ENCODE results near the gene LMAN2L.

DNA sequence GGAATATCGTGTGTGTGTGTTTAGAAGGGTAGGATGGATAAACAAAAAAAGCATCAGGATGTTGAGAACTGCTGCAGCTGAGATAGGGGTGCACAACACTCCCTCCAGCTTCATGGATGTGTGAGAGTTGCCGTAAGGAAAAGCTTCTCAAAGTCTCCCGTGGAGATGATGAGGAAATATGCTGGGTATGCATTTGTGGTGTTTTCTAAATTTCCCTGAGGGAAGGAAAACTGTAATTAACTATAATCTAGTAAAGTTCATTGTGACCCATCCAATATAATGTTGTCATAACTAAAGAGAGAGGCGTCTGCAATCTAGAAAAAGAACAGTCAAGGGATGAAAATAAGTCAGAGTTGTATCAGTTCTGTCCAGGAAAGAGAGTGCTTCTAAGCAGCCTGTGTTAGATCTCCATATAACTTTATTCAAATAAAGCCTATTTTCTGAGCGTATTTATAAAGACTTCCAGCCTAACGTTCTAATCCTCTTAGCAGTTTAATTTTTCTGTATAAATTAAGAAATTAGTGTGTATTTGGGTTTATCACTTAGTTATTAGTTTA lies 7.3 kb upstream of the LMAN2L start:
- TF ChIP-seq RAD21 (IDR thresholded peaks at IDR 0.05; ENCODE audit: low read length) (no peak), GABPA (IDR thresholded peaks at IDR 0.05; ENCODE audit: low read depth) (no peak)
- TF ChIP-seq, protein P1, sequence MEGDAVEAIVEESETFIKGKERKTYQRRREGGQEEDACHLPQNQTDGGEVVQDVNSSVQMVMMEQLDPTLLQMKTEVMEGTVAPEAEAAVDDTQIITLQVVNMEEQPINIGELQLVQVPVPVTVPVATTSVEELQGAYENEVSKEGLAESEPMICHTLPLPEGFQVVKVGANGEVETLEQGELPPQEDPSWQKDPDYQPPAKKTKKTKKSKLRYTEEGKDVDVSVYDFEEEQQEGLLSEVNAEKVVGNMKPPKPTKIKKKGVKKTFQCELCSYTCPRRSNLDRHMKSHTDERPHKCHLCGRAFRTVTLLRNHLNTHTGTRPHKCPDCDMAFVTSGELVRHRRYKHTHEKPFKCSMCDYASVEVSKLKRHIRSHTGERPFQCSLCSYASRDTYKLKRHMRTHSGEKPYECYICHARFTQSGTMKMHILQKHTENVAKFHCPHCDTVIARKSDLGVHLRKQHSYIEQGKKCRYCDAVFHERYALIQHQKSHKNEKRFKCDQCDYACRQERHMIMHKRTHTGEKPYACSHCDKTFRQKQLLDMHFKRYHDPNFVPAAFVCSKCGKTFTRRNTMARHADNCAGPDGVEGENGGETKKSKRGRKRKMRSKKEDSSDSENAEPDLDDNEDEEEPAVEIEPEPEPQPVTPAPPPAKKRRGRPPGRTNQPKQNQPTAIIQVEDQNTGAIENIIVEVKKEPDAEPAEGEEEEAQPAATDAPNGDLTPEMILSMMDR (IDR thresholded peaks at IDR 0.05), result no peak
- TF ChIP-seq, protein P2, sequence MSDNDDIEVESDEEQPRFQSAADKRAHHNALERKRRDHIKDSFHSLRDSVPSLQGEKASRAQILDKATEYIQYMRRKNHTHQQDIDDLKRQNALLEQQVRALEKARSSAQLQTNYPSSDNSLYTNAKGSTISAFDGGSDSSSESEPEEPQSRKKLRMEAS (IDR thresholded peaks at IDR 0.05; ENCODE audit: low read depth), result no peak
